ENCODE data around the gene BMPR1B.

GRCh38 chr4:94939791-94940519, 182.2 kb downstream of the BMPR1B start:
- TF ChIP-seq, protein P1, sequence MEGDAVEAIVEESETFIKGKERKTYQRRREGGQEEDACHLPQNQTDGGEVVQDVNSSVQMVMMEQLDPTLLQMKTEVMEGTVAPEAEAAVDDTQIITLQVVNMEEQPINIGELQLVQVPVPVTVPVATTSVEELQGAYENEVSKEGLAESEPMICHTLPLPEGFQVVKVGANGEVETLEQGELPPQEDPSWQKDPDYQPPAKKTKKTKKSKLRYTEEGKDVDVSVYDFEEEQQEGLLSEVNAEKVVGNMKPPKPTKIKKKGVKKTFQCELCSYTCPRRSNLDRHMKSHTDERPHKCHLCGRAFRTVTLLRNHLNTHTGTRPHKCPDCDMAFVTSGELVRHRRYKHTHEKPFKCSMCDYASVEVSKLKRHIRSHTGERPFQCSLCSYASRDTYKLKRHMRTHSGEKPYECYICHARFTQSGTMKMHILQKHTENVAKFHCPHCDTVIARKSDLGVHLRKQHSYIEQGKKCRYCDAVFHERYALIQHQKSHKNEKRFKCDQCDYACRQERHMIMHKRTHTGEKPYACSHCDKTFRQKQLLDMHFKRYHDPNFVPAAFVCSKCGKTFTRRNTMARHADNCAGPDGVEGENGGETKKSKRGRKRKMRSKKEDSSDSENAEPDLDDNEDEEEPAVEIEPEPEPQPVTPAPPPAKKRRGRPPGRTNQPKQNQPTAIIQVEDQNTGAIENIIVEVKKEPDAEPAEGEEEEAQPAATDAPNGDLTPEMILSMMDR (IDR thresholded peaks at IDR 0.05) = no peak
- TF ChIP-seq POLR2A (IDR thresholded peaks at IDR 0.05) (no peak), POLR2AphosphoS5 (IDR thresholded peaks at IDR 0.05) (no peak)

Data from prostate gland (tissue), 2 donors.